SHP77 treated with DMSO at 0.1 percent for 48 hours (cell line): ENCODE measurements around the gene IPO13.

Experiments
- DNase-seq: peaks from one replicate; lab custom pipeline; 2025; lab: John Stamatoyannopoulos, UW

The IPO13 gene

DNA sequence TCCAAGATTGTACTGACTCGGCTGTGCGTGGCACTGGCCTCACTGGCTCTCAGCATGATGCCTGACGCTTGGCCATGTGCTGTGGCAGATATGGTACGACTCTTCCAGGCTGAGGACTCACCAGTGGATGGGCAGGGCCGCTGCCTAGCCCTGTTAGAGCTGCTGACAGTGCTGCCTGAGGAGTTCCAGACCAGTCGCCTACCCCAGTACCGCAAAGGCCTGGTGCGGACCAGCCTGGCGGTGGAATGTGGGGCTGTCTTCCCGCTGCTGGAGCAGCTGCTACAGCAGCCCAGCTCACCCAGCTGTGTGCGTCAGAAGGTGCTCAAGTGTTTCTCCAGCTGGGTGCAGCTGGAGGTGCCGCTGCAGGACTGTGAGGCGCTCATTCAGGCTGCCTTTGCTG lies 2.9 kb downstream of the IPO13 start:
- DNase-seq, result peak; percentile 17

DNA sequence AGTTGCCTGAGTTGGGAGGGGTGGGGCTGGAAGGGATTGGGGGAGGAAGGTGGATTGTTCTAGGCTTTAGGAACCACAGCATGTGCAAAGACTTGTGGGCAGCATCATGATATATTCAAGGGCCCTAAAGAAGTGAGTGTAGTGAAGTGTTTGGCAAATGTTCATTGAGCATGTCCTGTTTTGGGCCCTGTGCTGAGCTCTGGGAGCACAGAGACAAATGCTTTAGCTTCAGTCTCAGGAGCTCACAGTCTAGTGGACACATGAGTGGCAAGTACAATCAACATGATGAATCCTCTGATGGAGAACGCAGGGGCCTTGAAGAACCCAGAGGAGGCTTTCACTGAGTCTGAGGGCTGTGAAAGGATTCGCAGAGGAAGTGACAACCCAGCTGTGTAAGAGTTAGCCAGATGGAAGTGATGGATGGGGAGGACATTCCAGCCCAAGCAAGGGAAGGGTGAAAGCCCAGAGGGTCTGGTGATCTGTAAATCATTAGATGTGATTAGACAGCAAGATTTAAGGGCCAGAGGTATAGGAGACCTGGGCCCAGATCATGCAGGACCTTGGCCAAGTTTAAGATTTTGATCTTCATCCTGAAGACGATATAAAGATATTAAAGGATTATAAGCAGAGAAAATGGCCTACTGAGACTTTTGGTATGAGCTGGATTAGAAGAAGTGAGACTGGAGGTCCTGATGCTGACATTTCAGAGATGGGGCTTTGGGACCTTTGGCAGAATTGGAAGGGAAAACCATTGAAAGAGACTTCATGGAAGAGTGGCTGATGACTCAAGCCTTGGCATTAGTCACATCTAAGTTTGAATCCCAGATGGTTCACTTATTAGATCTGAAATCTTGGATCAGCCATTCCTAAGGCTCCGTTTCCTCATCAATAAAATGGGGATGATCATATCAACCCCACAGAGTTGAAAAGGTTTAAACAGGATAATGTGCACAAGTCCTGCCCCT lies 4.6 kb downstream of the IPO13 start:
- no peak for DNase-seq

DNA sequence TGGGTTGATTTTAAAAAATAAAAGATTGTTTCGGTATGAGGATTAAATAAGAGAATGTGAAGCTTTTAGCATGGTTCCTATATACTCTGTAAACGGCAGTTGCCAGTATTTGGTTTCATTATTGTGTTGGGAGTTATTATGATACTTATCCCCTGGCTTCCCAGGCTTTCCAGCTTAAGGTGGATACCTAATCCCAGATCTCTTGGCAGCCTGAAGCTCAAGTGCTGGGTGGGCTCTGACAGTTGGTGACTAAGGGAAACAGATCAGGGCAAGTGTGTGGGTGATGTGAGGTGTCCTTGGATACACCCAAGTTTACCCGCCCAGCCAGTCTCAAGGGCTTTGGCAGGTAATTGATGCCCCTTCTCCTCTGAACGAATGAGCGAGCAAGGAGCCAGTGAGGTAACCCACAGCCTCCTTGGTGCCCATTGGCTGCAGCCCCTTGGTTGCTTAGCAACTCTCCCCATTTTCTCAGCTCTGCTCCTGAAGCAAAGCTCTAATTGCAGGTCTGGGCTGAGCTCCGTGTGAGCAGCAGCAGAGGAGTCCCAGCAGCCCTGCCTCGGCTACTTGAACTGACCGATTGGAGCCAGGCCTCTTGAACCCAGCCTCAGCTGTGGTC lies 6.1 kb downstream of the IPO13 start:
- DNase-seq, result no peak

DNA sequence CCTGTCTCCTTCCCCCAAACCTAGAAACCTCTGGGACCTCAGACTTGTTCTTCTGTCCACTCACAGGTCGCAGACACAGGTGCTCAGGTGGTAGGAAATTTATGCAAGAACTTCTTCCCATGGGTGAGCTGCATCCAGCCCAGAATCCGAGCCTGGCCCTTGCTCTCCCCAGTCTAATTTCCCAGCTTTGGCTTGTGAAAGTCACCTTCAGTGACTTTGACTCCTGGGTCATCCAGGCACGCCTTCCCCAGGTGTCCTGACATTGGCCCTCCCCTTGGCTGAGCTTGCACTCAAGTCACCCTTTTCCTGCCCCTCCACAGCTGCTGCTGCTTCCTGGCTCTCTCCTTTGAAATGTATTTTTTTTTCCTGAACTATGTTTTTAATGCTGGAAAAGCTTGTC lies 6.6 kb downstream of the IPO13 start:
- DNase-seq, result no peak

GRCh38 chr1:43954036-43954435 lies 7.3 kb downstream of the IPO13 start:
- no peak for DNase-seq

DNA sequence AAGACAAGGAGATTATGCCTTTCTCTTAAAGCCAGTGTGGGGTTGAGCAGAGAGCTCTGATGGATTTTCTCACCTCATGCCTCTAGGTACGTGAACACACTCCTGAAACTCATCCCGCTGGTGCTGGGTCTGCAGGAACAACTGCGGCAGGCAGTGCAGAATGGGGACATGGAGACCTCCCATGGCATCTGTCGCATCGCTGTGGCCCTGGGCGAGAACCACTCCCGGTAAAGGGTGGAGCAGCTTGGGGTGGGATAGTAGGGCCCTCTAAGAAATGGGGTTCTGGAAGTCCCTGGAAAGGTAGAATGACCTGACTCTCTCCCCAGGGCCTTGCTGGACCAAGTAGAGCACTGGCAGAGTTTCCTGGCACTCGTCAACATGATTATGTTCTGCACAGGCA lies 9.5 kb downstream of the IPO13 start:
- no peak for DNase-seq

GRCh38 chr1:43957407-43958040 lies 10.8 kb downstream of the IPO13 start:
- no peak for DNase-seq

- no peak for DNase-seq
Measured at GRCh38 chr1:43958351-43959255, 11.9 kb downstream of the IPO13 start.

GRCh38 chr1:43960798-43961197 lies 14.0 kb downstream of the IPO13 start:
- no peak for DNase-seq

DNA sequence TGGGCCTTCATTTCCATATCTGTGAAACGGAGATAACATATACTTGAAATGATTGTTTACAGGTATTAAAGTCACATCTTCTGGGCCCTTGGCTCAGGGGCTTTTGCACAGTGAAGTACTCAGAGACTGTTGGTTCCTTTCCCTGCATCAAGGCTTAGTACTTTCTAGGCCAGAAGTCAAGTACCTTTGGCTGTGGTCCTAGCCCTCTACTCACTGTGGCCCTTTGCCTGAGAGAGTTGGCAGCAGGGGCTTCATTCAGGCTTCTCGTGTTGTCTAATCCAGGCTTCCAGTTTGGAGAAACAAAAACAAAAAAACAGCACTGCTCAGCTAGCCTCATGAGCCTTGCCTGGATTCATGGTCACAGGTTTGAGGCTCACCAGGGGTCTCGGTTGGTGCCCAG lies 14.9 kb downstream of the IPO13 start:
- no peak for DNase-seq

- DNase-seq, result no peak
Measured at GRCh38 chr1:43962324-43962723, 15.6 kb downstream of the IPO13 start.

GRCh38 chr1:43963006-43963405 lies 16.3 kb downstream of the IPO13 start:
- DNase-seq, result no peak

- DNase-seq, result no peak
Measured at GRCh38 chr1:43963890-43964289, 17.1 kb downstream of the IPO13 start.

- DNase-seq, result no peak
Measured at GRCh38 chr1:43965316-43965715, 18.6 kb downstream of the IPO13 start.

DNA sequence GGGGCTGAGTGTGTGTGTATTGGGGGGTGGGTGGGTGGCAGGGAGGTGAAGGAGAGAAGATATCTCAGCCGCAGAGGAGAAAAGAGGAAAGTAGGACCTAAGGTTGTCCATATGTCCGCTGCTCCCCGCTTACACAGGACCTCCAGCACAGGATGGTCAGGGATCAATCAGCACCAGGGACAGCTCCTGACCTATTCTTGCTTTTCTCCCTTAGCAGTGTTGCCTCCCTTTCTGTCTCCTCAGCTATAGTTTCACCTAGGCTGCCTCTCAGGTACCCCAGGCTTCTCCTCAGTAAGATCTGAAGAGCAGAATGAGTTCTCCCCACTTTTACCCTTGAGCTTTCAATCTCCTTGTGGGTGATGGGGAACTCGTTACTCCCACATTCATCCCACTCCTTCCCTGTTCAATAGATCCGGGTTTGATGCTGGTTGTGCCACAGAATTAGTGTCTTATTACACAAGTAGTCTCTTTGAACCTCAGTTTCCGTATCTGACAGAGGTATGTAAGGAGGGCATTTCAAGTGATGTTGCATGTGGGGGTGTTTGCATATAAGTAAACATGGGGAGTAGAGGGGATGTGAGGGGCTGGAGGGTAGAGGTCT lies 21.7 kb downstream of the IPO13 start:
- DNase-seq, result no peak

DNA sequence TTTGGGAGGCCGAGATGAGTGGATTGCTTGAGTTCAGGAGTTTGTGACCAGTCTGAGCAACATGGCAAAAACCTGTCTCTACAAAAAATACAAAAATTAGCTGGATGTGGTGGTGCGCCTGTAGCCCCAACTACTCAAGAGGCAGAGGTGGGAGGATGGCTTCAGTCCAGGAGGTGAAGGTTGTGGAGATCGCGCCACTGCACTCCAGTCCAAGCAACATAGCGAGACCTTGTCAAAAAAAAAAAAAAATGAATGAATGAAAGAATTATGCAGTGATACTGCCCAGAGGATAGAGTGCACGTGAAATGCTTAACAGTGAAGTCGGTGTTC lies 22.6 kb downstream of the IPO13 start:
- DNase-seq, result no peak

DNA sequence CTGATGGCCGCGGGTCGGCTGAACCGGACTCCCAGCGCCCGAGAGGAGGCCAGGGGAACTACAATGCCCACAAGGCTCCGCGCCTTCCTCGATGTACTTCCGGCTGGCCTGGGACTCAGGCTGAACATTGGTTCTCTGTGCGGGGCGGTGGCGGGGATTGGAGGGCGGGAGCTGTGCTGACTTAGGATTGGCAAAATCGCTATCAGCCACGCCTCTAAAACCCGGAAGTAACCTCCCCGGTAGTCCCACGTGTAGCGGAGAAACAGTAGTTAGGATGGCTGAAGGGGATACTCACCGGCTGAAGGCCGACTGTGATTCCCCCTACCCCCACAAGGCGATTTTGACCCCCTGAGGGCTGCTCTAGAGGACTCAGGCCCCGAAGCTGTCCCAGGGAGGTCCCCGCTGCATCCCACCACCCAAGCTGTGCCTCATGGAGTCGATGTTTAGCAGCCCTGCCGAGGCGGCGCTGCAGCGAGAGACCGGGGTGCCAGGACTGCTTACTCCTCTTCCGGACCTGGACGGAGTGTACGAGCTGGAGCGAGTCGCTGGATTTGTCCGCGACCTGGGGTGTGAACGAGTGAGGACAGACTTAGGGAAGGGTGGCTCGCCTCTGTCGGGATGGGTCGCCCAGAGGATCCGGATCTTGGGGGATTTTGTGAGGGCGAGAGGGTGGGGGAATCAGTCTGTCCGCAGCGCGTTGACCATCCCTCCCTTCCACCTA lies 23.2 kb downstream of the IPO13 start, which contains the start of gene DPH2:
DPH2 (plus strand) TSS at position 265 of the 721 bp plus-strand sequence; CDS start at position 431, 166 bp downstream.
- peak; percentile 89 for DNase-seq

- DNase-seq, result no peak
Measured at GRCh38 chr1:43970502-43970901, 23.8 kb downstream of the IPO13 start.

- no peak for DNase-seq
Measured at GRCh38 chr1:43970911-43971310, 24.2 kb downstream of the IPO13 start.

DNA sequence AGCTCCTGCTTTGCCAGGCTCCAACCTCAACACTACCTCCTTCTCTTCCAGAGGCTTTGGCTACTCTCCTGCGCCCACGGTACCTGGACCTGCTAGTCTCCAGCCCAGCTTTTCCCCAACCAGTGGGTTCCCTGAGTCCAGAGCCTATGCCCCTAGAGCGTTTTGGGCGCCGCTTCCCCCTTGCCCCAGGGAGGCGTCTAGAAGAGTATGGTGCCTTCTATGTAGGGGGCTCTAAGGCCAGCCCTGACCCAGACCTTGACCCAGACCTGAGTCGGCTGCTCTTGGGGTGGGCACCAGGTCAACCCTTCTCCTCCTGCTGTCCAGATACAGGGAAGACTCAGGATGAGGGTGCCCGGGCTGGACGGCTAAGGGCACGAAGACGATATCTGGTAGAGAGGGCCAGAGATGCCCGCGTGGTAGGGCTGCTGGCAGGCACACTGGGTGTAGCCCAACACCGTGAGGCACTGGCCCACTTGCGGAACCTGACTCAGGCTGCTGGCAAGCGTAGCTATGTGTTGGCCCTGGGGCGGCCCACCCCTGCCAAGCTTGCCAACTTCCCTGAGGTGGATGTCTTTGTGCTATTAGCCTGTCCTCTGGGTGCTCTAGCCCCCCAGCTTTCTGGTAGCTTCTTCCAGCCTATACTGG lies 24.7 kb downstream of the IPO13 start:
- DNase-seq, result no peak
